Left ventricle myocardium inferior (tissue), 1 donor: ENCODE results near the gene TRIM23. TPM values are rescaled to one million over a fixed set of nuclear protein-coding genes. Genes with fewer than 3 reads are reported as not detected.

Experiments used
- DNase-seq: peaks from one replicate; pipeline ENCODE4 v3.0.0-alpha.2; 2020
- H3K27ac ChIP-seq: fragments of 200-600 bp; replicated peaks from 2 replicates; pipeline ENCODE4 v1.8.0; 2021
- H3K27me3 ChIP-seq: fragments of 200-600 bp; 2 replicates; pipeline ENCODE4 v1.8.0; 2021; ENCODE audit warnings: low read depth
- H3K36me3 ChIP-seq: fragments of 200-600 bp; 2 replicates; pipeline ENCODE4 v1.8.0; 2021
- H3K4me1 ChIP-seq: fragments of 200-600 bp; 2 replicates; pipeline ENCODE4 v1.8.0; 2021
- H3K4me3 ChIP-seq: fragments of 200-600 bp; 2 replicates; pipeline ENCODE4 v1.8.0; 2021; ENCODE audit warnings: mild to moderate bottlenecking, moderate library complexity
- H3K9me3 ChIP-seq: fragments of 200-600 bp; replicated peaks from 2 replicates; pipeline ENCODE4 v1.8.0; 2021
- CTCF ChIP-seq: fragments of 200-600 bp; IDR thresholded peaks from 2 replicates; pipeline ENCODE4 v1.8.0; 2021; ENCODE audit warnings: antibody characterized with exemption, mild to moderate bottlenecking, borderline replicate concordance
- intact Hi-C: fragments of 100-400 bp; cut with micrococcal nuclease; formaldehyde crosslinking; loops from one replicate; pipeline ENCODE4 v1.11.0; 2022
- total RNA-seq: library from RNA; stranded (reverse); fragmentation: NEBNext Ultra II Directional; extraction: Animal tissue kit (Norgen Biotek cat#: 25700); gene quantifications from one replicate; pipeline ENCODE4 v1.2.1, GENCODE V29; 2021
- donor health status: DM: no; HTN: yes; CAD: no; lungs with severe emphysema.

The TRIM23 gene
- total RNA-seq, 1 donor from 2014 or later: 19.1 TPM

- DNase-seq: no peak
- peaks cover 64% of the 10 kb centered on the region for H3K36me3 ChIP-seq
- no peaks in the 10 kb centered on the region for H3K27me3 ChIP-seq
- H3K27ac ChIP-seq: no peak overlapping the region
- no peak overlapping the region for H3K4me3 ChIP-seq
- H3K4me1 ChIP-seq: no peaks in the 10 kb centered on the region
- intact Hi-C loops: no loop called here
- no peaks in the 10 kb centered on the region for H3K9me3 ChIP-seq
- TF ChIP-seq CTCF: no peak
Observed at GRCh38 chr5:65651144-65651543, 27.0 kb upstream of the TRIM23 start.

- Histone ChIP-seq H3K36me3 (peaks cover 62% of the 10 kb centered on the region), H3K27ac (no peak overlapping the region), H3K9me3 (no peaks in the 10 kb centered on the region), H3K4me3 (no peak overlapping the region), H3K4me1 (no peaks in the 10 kb centered on the region), H3K27me3 (no peaks in the 10 kb centered on the region)
- TF ChIP-seq CTCF: no peak
- no peak for DNase-seq
- intact Hi-C loops: no loop called here
Observed at GRCh38 chr5:65647941-65648340, 23.8 kb upstream of the TRIM23 start.

DNA sequence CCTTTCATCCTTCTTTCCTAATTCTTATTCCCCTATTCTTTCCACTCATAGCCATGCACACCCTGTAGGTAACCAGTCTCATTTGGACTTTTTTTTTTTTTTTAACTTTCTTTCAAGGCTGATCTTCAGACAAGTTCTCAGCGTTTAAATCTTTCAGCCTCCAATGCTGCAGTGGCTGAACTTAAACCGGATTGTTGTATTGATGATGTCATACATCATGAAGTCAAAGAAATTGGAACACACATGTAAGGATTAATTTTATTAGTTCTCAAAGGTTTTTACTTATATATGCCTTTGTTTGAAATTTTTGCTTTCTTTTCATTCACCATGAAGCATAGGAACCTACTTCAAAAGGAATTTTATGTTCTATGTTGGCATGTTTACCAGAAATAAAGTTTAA lies 22.8 kb upstream of the TRIM23 start:
- DNase-seq: no peak
- TF ChIP-seq CTCF: no peak
- H3K27me3 ChIP-seq: no peaks in the 10 kb centered on the region
- intact Hi-C loops: no loop called here
- no peaks in the 10 kb centered on the region for H3K4me1 ChIP-seq
- H3K9me3 ChIP-seq: no peaks in the 10 kb centered on the region
- no peak overlapping the region for H3K4me3 ChIP-seq
- peaks cover 58% of the 10 kb centered on the region for H3K36me3 ChIP-seq
- H3K27ac ChIP-seq: no peak overlapping the region

DNA sequence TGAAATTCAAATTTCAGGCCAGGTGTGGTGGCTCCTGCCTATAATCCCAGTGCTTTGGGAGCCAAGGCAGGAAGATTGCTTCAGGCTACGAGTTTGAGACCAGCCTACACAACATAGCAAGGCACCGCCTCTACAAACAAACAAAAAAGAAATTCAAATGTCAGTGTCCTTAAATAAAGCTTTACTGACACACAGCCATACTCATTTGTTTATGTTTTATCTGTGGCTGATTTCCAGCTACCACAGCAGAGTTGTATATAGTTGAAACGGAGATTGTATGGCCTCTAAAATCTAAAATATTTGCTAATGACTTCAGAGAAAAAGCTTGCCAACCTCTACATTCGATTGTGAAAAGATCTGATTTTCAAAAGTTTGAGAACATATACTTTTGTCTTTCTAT lies 16.1 kb upstream of the TRIM23 start:
- TF ChIP-seq CTCF: no peak
- H3K4me1 ChIP-seq: no peaks in the 10 kb centered on the region
- H3K9me3 ChIP-seq: no peaks in the 10 kb centered on the region
- peaks cover 78% of the 10 kb centered on the region for H3K36me3 ChIP-seq
- intact Hi-C loops: no loop called here
- no peaks in the 10 kb centered on the region for H3K27me3 ChIP-seq
- no peak for DNase-seq
- H3K27ac ChIP-seq: no peak overlapping the region
- no peak overlapping the region for H3K4me3 ChIP-seq

DNA sequence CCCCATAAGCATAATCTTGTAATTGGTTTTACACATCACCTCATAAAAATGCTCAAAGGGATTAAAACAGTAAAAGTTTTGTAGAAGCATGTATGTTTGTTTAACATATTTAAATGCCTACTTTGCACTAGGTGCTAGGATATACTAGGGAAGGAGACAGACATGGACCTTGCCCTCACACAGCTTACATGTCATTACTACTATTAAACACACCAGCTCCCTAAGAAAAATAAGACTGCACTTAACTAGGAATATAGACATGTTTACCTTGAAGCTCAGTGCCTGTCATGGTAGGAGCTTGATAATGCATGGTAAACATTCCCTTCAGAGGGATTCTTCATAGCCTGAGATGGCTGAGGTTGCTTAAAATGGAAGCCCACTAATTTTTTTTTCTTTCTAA lies 6.8 kb upstream of the TRIM23 start:
- intact Hi-C loops: no loop called here
- Histone ChIP-seq H3K9me3 (no peaks in the 10 kb centered on the region), H3K4me3 (no peak overlapping the region), H3K36me3 (peaks cover 20% of the 10 kb centered on the region), H3K27me3 (no peaks in the 10 kb centered on the region), H3K27ac (no peak overlapping the region), H3K4me1 (peaks cover 15% of the 10 kb centered on the region)
- no peak for DNase-seq
- TF ChIP-seq CTCF: no peak

DNA sequence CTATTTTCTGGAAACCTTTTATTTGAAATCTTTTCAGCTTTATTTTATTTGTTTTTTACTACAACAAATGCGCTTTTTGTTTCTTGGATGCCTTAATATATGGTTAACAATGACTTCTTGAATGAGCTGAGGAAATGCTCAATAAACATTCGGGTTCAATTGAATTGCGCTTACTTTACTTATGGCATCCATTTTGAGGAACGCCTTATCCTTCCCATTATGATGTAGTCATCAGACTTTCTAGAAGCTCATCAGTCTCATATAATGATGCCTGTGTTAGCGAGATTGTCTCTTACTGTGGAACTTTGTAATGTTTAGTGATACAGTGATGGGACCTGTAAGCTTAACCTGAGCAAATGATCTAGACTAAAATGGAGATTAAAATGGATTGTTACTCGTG lies 1.6 kb upstream of the TRIM23 start:
- DNase-seq: no peak

More for the DNA sequence above, 1.6 kb upstream of the TRIM23 start:
- intact Hi-C loops: no loop called here
- no peaks in the 10 kb centered on the region for H3K27me3 ChIP-seq
- H3K36me3 ChIP-seq: peaks cover 13% of the 10 kb centered on the region
- peak overlapping the region; percentile 95 for H3K27ac ChIP-seq
- TF ChIP-seq CTCF: no peak
- H3K4me3 ChIP-seq: peak overlapping the region; percentile 74
- no peaks in the 10 kb centered on the region for H3K9me3 ChIP-seq
- H3K4me1 ChIP-seq: peaks cover 61% of the 10 kb centered on the region
